Peyer's patch (tissue), 4 donors: ENCODE results near the gene MTARC2.

Experiments used
- POLR2A ChIP-seq, 2 donors: fragments of 450-650 bp; IDR thresholded peaks; one replicate each; pipeline ENCODE4 v1.5.1; 2017; ENCODE audit warnings: antibody characterized with exemption in 2 of 2, mild to moderate bottlenecking in 2 of 2, moderate library complexity in 2 of 2
- TF ChIP-seq, protein P1 (sequence below), 6 experiments: fragments of 450-650 bp in 4 of 6; fragments of 200-600 bp in 2 of 6; sonication (generic) in 1 of 6; IDR thresholded peaks; one replicate each; pipeline ENCODE4 v1.5.1; 2017 to 2019; ENCODE audit warnings: antibody characterized with exemption in 6 of 6, mild to moderate bottlenecking in 3 of 6, moderate library complexity in 1 of 6

DNA sequence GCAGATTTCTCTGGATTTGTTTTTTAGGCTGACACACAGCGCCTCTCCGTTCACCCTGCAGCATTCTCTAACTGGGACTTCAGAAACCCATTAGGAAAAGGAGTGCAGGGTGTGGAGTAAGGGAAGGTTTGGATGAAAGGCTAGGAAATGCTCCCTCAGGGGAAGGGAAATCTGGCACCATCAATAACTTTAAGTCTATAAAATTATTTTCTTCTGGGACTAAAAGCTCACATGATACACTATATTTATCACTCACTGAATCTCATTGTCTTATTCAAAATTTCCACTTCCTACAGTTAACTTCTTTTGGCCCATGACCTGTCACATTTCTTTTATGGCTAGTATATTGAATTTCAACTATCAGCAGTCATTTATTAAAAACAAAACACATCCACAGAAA, 85.3 kb downstream of the MTARC2 start:
- no peak for TF ChIP-seq POLR2A (IDR thresholded peaks at IDR 0.05)
- TF ChIP-seq, protein P1, sequence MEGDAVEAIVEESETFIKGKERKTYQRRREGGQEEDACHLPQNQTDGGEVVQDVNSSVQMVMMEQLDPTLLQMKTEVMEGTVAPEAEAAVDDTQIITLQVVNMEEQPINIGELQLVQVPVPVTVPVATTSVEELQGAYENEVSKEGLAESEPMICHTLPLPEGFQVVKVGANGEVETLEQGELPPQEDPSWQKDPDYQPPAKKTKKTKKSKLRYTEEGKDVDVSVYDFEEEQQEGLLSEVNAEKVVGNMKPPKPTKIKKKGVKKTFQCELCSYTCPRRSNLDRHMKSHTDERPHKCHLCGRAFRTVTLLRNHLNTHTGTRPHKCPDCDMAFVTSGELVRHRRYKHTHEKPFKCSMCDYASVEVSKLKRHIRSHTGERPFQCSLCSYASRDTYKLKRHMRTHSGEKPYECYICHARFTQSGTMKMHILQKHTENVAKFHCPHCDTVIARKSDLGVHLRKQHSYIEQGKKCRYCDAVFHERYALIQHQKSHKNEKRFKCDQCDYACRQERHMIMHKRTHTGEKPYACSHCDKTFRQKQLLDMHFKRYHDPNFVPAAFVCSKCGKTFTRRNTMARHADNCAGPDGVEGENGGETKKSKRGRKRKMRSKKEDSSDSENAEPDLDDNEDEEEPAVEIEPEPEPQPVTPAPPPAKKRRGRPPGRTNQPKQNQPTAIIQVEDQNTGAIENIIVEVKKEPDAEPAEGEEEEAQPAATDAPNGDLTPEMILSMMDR (IDR thresholded peaks at IDR 0.05), result no peak
